HG03139 (cell line): ENCODE data around the gene ADARB1.

Source experiments
- ATAC-seq: cut with Tn5 transposase; IDR thresholded peaks from one replicate; pipeline ENCODE4 v1.9.1; 2021; ENCODE audit not compliant: unreplicated experiment

Gene ADARB1

DNA sequence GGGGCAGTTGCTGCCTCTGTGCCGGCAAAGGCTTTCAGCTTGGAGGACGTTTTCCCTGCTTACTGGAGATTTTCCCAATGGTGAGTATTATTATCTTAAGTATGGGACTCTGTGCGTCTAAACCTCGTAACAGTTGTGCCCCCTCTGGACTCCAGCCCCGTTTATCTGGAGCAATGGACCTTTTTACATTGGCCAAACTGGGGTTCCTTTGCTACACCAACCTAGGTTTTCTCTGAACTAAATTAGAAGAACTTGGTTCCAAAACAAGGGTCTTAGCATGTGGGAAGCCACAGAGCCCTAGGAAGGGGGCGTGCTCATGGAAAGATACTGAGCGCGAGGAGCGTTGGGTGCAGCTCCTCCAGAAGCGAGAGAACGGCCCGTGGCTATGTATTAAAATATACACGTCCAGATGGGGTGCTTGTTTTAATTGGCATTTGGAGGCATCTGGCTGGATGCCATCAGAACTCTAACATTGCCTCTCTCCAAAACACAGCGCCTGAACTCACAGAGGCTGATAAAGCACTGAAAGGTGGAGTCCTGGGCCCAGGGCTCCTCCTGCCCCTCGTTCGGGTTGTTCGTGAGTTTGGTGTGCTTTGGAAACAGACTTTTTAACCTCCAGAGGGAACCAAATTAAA, 184.9 kb downstream of the ADARB1 start:
- ATAC-seq, result no peak

DNA sequence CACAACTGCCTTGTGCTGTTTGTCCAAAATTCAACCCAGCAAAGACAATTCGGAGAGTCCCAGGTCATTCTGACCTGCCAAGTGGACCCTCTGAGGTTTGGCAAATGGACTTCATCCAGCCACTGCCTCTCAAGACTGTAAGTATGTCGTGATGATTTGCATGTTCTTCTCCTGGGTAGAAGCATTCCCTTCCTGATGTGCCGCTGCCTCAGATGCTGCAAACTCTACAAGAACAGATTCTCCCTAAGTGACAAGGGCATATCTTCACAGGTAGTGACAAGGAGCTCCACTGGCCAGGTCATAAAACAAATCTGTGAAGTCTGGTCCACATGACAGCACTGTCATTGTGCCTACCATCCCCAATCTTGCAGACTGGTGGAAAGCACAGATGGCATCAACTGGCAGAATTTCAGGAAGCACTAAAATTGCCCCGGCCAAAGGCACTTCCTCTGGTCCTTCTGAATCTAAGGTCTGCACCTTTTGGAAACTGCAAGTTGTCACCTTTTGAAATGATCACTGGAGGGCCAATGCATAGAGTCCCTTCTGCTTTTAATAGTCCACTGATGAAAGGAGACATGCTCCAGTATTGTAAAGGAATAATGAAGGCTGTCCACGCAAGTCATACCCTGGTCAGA, 185.9 kb downstream of the ADARB1 start:
- no peak for ATAC-seq

DNA sequence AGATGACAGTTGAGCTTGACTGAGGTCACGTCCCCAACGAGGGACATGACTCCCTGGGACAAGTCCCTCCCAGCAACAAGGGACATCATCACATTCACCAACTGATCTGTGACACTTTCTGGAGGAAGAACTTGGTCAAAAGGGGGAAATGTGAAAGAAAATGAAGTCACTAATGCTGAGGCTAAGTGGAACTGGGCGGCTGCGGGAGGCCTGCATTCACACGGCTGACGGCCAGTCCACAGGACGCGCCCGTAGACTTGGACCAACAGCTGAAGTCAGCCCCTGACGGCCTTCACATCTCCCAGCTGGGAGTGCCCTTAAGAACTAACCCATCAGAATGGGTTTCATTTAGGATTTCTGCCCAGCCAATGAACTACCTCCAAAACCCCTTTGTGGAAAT, 186.7 kb downstream of the ADARB1 start:
- ATAC-seq, result no peak

- ATAC-seq, result no peak
These were observed 187.7 kb downstream of the ADARB1 start for GRCh38 chr21:45262041-45262581.

- ATAC-seq, result no peak
These were observed 188.2 kb downstream of the ADARB1 start for GRCh38 chr21:45262616-45263015.

- ATAC-seq, result no peak
These were observed 189.2 kb downstream of the ADARB1 start for GRCh38 chr21:45263534-45263933.

GRCh38 chr21:45264146-45264911, 189.9 kb downstream of the ADARB1 start:
- no peak for ATAC-seq

GRCh38 chr21:45264912-45265515, 190.6 kb downstream of the ADARB1 start:
- ATAC-seq, result no peak

- ATAC-seq, result no peak
These were observed 191.5 kb downstream of the ADARB1 start for GRCh38 chr21:45265721-45266517.

DNA sequence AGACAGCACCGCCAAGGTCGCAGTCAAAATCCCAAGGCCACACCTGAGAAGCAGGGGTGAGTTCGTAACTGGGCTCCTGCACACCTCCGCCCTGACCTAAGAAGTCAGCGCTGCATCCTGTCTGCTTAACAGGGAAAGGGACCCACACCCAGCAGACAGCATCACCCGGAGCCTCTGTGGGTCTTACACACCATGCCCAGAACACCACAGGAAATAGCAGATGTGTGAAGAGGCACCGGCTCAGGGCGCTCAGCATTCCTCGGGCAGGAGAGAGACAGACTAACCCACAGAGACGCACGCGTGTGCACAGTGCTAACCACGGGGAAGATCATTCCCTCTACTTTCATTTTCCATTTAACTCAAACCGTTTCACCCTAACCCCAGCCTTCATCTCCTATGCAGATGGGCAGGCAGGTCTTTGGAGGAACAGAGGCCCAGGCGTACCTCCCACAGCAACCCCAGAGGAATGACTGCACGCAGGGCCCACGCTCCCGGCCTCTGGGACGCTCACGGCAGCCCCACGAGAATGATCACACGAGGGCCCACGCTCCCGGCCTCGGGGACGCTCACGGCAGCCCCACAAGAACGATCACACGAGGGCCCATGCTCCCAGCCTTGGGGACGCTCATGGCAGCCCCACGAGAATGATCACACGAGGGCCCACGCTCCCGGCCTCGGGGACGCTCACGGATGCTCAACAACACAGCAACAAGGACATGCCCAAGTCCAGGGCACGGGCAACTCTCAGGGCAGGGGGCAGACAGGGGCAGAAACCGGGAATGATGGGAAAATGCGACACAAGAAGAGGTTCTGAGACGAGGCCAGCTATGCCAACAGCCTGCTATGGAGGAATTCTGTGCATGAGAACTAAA, 192.4 kb downstream of the ADARB1 start:
- no peak for ATAC-seq

DNA sequence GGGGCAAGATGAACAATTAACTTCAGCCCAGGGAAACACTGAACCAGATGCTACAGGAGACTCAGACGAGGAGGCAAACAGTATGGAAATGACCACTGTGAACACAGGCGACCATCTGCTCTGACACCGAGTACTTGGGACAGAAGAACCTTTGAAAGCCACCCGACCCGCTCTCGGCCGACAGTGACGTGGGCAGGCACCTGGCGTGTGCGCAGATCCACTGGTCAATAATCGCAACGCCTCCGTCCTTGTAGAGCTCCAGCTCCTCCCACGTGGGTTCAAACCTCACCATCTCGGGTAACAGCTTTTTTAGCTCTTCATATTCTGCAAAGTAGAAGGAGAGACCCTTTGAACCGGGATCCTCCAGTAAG, 193.0 kb downstream of the ADARB1 start:
- ATAC-seq, result no peak

- no peak for ATAC-seq
These were observed 195.5 kb downstream of the ADARB1 start for GRCh38 chr21:45269861-45270260.

GRCh38 chr21:45270306-45270821, 196.0 kb downstream of the ADARB1 start:
- ATAC-seq, result no peak
